Activated CD8-positive, alpha-beta memory T cell treated with anti-CD3 and anti-CD28 coated beads, Interleukin-2, amount 50 U/mL, for 1 hour (primary cell): ENCODE data around the gene UBE2F.
"Not testable (repeated sequence)": the region's sequence is repeated elsewhere in the genome, so short reads cannot be mapped to it uniquely, and the experiment has no call there.

ENCODE experiments used
- DNase-seq: peaks from one replicate; pipeline ENCODE4 v3.0.0-alpha.2; 2020; ENCODE audit errors: extremely low read depth

Gene UBE2F

DNA sequence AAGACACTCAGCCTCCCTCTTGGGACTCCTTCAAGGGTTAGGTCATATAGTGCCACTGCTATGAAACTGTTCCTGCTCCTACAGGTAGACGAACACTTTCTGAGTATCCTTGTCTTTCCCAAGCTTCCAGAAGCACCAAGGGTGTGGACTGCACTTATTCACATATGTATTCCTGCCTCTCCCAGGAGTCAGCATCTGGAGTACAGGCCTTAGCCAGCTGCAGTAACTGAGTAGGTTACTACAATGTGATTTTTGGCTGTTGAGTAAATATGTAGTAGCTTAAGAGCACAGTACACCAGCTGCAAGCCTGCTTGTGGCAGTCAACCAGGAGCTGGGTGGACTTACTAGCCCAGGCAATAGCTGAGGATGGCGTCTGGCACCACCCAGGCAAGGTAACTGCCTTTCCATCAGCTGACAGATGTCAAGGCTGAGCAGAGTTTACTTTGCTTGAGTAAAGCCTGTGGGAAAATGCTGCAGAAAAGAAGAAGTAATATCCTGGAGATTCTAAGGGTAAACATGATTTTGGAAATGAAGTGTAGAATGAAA lies 80.0 kb downstream of the UBE2F start:
- no peak for DNase-seq

DNA sequence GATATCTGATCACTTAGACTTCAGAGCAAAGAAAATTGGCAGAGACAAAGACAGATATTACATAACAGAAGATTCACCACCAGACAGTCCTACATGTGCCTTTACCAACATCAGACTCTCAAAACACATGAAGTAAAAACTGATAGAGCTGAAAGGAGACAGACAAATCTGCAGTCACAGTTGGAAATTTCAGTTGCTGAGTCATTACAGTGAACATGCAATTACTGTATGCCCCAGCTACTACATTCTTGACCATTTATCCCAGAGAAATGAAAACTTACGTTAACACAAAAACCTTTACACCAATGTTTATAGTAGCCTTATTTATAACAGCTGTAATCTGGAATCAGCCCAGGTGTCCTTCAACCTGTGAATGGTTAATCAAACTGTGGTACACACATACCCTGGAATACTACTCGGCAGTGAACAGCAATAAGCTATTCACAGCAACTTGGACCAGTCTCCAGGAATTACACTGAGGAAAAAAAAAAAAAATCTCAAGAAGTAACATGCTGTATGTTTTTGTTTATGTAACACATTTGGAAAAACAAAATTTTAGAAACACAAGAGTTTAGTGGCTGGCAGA lies 86.5 kb downstream of the UBE2F start:
- no peak for DNase-seq

DNA sequence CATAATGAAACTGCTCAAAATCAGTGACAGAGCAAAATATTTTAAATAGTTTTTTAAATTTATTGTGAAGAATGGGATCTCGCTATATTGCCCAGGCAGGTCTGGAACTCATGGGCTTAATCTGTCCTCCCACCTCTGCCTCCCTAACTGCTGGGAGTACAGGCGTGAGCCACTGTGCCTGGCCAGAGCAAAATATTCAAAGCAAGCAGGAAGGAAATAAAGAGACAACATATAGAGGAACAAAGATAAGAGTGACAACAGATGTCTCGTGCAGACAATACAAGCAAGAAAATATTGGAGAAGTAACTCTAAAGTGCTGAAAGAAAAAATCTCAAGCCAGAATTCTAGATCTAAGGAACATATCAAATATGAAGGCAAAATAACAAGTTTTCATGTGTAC lies 89.0 kb downstream of the UBE2F start:
- no peak for DNase-seq

DNA sequence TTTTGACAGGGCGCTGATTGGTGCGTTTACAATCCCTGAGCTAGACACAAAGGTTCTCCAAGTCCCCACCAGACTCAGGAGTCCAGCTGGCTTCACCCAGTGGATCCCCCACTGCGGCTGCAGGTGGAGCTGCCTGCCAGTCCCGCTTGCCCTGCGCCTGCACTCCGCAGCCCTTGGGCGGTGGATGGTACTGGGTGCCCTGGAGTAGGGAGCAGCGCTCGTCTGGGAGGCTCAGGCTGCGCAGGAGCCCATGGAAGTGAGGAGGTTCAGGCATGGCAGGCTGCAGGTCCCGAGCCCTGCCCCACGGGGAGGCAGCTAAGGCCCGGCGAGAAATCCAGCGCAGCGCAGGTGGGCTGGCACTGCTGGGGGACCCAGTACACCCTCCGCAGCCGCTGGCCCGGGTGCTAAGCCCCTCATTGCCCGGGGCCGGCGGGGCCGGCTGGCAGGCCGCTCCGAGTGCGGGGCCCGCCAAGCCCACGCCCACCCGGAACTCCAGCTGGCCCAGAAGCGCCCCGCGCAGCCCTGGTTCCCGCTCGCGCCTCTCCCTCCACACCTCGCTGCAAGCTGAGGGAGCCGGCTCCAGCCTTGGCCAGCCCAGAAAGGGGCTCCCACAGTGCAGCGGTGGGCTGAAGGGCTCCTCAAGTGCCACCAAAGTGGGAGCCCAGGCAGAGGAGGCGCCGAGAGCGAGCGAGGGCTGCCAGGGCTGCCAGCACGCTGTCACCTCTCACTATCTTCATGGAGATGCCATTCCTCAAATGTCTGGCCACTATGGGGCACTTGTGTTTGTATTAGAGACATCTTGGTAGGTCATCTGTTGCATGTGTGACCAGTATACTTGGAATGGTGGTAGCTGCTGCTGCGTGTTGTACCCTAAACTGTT lies 91.1 kb downstream of the UBE2F start:
- not testable (repeated sequence) for DNase-seq

DNA sequence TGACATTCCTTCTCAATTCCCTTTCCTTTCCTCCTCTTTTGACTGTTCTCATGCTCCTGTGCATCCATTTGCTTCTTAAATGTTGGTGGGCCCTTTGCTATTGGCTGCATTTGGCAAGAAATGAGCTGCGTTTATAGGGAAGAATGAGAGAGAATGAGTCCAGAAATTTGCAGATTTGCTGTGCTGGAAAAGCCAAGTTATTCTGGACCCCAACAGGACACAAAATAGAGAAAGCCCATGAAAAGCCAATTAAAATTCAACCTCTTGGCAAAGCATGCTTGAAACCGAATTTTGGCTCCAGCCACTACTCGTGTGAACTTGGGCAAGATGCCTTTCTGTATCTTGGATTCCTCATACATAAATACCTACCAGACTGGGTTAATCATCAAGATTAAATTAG lies 92.7 kb downstream of the UBE2F start:
- no peak for DNase-seq

DNA sequence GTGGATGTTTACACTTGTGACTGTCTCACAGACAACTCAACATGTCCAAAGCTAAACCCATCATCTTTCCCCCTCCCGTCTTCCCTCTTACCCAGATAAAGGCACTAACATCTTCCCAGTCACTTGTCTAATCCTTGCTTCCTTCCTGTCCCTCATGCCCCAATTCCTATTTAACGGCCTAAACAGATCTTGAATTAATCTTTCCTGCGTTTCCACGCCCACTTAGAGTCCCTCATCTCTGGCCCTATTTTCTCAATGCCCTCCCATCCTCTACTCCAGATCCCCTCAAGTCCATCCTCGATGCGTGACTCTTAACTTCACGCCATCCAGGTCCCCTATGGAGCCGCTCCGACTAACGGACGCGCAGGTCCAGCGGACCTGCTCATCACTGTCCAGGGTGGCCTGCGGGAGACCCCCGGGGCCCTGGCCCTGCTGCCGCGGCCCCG lies 93.3 kb downstream of the UBE2F start:
- DNase-seq, result no peak

DNA sequence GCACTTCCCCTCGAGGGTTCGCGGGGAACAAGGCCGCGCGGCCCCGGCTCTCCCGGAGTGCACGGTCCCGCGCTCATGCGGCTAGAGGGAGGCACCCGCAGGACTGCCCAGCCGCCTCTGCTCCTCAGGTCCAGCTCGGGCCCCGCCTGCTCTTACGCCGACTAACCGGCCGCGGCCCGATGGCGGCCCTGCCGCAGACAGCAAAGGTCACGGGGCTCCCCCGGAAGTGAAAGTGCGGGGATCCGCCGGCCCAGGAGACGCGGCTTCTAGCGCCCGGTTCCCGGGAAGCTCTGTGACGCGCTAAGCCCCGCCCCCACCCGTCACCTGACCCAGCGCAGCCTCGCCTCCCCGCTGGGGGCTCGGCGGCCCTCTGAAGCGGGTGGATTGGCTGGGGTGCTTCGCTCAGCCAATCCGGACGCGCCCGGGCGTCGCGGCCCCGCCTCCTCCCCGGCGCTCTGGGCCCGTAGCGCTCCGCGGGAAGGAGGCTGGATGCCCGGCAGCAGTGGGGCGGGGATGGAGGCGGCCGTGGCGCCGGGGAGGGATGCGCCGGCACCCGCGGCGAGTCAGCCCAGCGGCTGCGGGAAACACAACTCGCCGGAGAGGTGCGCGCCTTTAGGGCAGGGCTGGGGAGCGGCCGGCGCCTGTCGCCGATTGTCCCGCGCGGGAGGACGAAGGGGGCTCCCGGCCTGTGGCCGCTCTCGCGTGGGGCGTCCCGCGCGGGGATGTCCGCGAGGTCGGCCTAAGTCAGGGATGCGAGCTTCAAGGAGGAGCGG lies 93.9 kb downstream of the UBE2F start, which contains the start of gene SCLY:
SCLY (plus strand) TSS at position 460 of the 773 bp plus-strand sequence; CDS start at position 514, 54 bp downstream.
- peak; percentile 81 for DNase-seq

DNA sequence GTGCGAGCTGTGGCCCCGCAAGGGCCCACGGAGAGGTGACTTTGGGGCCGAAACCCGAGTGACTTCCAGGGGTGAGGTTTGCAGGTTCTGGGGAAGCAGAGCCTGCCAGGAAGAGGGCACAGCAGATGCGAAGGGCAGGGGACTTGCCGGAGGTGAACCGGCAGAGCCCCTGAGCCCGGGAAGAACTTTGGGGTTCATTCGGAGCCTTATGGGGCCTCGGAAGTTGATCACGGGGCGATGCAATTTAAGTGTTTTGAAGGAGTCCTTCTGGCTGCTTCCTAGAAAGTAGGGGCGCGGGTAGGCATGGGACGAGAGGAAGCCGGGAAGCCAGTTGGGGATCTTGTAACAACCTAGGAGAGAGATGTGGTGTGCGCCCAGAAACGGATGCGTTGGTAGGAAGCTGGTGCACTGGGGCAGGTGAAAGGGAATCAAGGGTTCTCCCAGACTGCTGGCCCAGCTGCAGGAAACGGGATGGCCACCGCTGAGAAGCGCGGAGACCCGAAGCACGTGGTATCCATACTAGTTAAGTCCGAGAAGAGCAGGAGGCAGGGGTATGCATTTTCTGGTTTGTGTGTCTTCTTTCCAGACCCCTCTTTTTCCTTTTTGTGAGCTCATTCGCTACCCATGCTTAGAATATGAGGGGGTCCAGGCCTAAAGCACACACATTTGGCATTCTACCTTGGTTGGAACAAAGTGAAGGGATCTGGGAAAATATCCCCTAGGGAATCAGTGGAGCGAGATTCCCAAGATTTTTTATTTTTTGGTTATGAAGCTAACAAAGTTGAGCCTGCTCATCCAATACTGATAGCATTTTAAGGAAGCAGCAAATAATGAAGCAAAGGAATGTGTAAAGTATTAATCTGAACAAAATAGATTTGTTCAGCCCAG lies 94.7 kb downstream of the UBE2F start:
- no peak for DNase-seq

DNA sequence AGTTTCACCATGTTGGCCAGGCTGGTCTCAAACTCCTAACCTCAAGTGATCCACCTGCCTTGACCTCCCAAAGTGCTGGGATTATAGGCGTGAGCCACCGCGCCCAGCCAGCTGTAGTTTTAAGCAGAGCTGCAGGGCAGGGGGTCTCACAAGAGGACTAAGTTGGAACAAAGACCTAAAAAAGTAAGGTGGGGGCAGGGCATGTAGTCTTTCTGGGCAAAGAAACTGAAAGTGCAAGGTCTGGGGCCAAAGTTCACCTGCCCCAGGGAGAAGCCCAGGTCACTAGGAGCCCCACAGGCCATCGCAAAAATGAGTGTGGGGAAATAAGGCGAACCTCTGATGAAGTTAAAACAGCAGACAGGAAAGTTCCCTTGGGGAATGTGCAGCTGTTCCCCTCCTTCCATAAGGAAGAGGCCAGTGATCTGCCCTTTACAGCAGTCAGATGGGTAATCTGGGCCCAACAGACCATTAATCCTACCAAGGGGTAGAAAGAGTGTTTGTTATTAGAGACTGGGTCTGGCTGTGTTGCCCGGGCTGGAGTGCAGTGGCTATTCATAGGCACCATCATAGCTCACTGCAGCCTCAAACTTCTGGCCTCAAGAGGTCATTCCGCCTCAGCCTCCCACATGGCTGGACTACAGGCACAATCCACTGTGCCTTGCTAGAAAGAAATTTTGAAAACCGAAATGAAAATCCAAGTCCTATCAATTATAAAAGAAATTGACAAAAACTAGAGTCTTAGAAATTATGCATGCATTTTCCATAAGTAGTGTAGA lies 96.8 kb downstream of the UBE2F start:
- no peak for DNase-seq

DNA sequence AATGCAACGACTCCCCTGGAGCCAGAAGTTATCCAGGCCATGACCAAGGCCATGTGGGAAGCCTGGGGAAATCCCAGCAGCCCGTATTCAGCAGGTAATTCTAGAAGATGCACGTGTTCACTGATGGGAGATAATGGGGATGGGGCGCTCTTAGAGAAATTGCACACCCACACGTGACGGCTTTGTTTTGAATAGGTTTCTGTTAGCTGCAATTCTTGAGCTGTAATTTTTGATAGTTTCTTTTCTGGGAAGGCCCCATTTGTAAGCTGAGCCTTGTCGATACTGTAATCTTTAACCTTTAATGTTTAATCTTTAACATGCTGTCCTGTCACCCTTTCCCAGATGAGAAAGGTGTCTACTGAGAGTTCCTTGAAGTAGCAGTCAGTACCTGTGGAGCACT lies 97.6 kb downstream of the UBE2F start:
- no peak for DNase-seq

DNA sequence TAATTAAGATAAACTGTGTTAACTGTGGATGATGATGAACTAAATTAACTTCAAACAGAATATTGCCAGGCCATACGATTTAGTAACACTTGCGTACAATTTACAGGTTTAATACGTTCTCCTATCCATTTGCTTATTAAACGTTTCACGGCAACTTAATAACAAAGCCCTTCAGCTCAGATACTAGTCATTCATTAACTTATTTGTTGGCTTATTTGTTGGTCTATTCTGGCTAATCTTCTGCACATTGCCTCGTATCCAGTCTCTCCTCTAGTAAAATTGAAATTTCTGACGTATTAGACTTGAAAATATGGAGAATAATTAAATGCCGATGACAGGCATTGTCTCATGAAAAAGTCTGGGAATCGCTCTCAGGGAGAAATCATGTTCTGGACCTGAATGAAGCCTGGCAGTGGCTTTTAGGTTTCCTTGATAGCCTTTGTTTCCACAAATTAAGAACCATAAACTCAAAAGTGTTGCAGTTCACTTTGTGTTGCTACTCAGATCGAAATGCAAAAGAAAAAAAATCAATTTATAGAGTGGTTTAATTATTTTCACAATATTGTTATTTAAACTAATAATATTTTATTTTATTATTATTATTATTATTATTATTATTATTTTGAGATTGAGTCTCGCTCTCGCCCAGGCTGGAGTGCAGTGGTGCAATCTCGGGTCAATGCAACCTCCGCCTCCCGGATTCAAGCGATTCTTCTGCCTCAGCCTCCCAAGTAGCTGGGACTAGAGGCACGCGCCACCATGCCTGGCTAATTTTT lies 98.4 kb downstream of the UBE2F start:
- DNase-seq, result no peak

DNA sequence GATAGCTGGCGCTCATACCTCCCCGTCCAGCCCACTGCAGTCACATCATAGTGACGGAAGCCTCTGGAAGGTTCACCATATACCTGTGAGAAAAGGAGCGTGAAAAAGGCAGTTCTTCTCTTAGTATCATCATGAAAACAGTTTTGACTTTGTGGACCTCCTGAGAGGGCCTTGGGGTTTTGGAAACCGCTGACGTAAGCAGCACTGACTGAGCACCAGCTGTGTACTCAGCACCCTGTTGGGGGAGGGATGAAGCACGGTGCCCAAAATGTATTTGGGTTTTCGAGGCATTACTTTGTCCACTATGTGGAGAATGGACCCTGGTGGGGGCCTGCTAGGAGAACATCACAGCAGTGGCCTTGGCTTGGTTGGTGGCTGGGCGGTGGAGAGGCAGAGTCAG lies 99.4 kb downstream of the UBE2F start:
- DNase-seq, result no peak

DNA sequence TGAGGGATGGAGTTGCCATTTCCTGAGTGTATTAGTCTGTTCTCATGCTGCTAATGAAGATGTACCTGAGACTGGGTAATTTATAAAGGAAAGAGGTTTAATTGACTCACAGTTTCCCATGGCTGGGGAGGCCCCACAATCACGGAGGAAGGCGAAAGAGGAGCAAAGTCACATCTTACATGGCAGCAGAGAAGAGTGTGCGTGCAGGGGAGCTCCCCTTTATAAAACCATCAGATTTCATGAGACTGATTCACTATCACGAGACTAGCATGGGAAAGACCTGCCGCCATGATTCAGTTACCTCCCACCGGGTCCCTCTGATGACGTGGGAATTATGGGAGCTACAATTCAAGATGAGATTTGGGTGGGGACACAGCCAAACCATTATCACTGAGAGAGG lies 99.9 kb downstream of the UBE2F start:
- DNase-seq, result not testable (repeated sequence)

DNA sequence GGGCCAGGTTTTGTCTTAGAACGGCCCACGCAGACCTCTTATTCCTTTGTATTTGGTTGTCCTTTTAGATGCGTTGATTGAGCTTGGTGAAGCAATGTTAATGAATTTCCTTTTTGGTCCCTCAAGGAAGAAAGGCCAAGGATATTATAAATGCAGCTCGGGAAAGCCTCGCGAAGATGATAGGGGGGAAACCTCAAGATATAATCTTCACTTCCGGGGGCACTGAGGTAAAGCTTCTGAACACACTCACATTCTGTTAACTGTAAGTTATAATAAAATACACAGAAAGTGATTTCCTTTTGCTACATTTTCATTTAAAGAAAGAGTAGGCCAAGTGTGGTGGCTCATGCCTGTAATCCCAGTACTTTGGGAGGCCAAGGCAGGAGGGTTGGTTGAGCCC lies 101.1 kb downstream of the UBE2F start:
- DNase-seq, result no peak

DNA sequence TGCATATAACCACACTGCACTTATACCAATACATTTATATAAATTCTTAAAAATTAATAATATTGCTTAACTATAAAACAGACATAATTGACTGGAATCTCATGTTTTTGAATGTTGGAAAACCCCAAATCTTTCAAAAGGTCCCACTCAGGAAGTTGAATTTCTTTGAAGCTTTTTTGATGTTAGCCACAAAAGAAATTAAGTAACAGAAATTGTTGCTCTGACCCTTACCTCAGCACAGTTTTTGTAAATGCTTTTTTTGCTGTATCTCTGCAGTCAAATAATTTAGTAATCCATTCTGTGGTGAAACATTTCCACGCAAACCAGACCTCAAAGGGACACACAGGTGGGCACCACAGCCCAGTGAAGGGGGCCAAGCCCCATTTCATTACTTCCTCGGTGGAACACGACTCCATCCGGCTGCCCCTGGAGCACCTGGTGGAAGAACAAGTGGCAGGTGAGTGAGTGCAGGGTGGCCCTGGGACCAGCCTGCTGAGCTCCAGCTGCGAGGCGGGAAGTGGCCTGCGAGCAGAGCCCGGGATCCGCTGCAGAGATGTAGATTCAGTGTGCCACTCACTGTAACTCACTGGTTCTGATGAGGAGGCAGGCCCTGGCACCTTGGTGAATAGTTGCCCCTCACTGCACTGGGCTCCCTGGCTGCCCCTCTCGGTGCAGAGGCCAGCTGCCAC lies 102.4 kb downstream of the UBE2F start:
- no peak for DNase-seq

DNA sequence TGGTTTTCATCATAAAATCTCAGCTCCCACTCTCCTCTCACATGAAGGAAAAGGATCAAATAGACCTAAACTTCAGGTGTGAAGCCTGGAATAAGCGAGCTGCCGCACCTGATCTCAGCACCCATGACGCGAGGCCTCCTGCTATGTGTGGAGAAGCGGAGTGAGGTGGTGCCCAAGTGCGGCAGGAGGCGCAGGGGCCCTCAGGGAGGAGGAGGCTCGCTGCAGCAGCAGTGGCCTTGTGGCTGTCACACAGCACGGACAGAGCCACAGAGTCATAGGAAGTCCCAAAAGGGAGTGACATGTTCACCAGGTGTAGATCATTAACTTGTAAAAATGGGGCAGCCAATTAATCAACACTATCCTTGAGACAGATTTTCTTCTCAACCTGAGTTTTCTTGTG lies 103.1 kb downstream of the UBE2F start:
- DNase-seq, result no peak

DNA sequence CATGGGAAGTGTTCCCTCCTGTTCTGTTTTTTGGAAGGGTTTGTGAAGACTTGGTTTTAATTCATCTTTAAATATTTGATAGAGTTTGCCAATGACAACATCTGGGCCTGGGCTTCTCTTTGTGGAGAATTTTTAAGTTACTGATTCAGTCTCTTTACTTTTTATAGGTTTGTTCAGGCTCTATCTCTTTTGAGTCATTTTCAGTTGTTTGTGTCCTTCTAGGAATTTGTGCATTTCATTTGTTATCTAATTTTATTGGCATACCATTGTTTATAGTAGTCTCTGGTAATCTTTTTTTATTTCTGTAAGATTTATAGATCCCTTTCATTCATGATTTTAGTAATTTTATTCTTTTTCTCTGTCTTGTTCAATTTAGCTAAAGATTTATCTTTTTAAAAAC lies 108.6 kb downstream of the UBE2F start:
- no peak for DNase-seq

DNA sequence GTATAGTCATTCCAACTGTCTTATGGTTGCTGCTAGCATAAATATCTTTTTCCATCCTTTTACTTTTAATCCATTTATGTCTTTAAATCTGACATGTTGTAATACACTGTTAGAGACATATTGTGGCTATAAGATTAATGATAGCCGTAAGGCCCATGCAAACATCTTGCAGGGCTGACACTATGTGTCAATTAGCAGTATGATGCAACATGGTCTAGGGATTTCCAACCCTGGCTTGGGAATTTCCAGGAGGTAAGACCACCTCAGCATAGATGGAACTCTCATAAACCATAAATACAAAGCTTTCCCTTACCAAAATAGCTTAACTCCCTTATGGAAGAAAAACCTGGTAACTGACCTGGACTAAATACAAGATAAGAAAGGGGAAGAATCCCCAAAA lies 110.5 kb downstream of the UBE2F start:
- DNase-seq, result no peak

DNA sequence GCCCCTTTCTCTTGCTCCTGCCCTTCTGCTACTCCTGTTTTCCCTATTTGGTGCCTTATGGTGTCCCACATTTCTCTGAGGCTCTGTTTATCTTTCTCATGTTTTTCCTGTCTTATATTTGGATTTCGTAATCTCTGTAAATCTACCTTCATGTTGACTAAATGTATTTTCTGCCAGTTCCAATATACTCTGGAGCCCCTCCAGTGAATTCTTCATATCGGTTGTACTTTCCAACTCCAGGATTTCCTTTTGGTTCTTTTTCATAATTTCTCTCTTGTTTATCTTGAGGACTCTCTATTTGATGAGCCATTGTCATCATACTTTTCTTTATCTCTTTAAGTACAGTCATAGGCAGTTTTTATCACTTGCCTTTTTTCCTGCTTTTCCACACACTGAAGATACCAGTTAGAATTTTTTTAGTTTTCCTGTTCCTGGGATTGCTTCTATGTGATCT lies 113.1 kb downstream of the UBE2F start:
- no peak for DNase-seq
